CD4-positive, alpha-beta T cell (primary cell): ENCODE measurements around the gene SLC2A6. TPM values are rescaled to one million over a fixed set of nuclear protein-coding genes. Genes with fewer than 3 reads are reported as not detected.

ENCODE experiments used
- ATAC-seq: fragments of 200-7000 bp; cut with Tn5 transposase; one replicate; pipeline ENCODE4 v1.10.0; 2022; ENCODE audit warnings: mild to moderate bottlenecking; ENCODE audit not compliant: poor library complexity
- CTCF ChIA-PET: fragments of 350-600 bp; sonication (Branson Sonifier 250); formaldehyde crosslinking; loops from one replicate; lab custom pipeline; 2021; ENCODE audit warnings: antibody characterized with exemption, inconsistent platforms; lab: Charles Lee
- POLR2A ChIA-PET: fragments of 350-600 bp; sonication (Branson Sonifier 250); formaldehyde crosslinking; loops from one replicate; lab custom pipeline; 2021; ENCODE audit warnings: antibody characterized with exemption, inconsistent platforms; lab: Charles Lee
- DNase-seq, 14 experiments: peaks; one replicate each; pipeline ENCODE4 v3.0.0-alpha.2; 2013 to 2020; ENCODE audit warnings: mixed read lengths in 2 of 14
- H3K27ac ChIP-seq, 2 donors: one replicate each; pipeline versions ENCODE4 v1.5.1 to v1.7.0; 2013; ENCODE audit warnings: low read length in 2 of 2, low read depth in 1 of 2, mild to moderate bottlenecking in 1 of 2
- H3K27me3 ChIP-seq, 2 experiments: 1 replicate in 1 of 2; 2 replicates in 1 of 2; pipeline versions ENCODE4 v1.6.1 to v1.7.0; 2013; ENCODE audit warnings: low read length in 2 of 2, control low read depth in 1 of 2, mild to moderate bottlenecking in 1 of 2, moderate library complexity in 1 of 2; ENCODE audit not compliant: insufficient read depth in 2 of 2, control insufficient read depth in 1 of 2
- H3K36me3 ChIP-seq: one replicate; pipeline ENCODE4 v1.6.1; 2013; ENCODE audit warnings: low read length, control low read depth; ENCODE audit not compliant: insufficient read depth
- H3K4me1 ChIP-seq: one replicate; pipeline ENCODE4 v1.6.1; 2013; ENCODE audit warnings: low read length, control low read depth; ENCODE audit not compliant: insufficient read depth
- H3K4me3 ChIP-seq: one replicate; pipeline ENCODE4 v1.5.1; 2013; ENCODE audit warnings: mild to moderate bottlenecking, low read length, moderate library complexity
- H3K9me3 ChIP-seq, 2 experiments: 1 replicate in 1 of 2; 2 replicates in 1 of 2; pipeline versions ENCODE4 v1.6.1 to v1.7.0; 2013; ENCODE audit warnings: low read length in 2 of 2, mild to moderate bottlenecking in 2 of 2, control low read depth in 1 of 2, moderate library complexity in 1 of 2; ENCODE audit not compliant: control insufficient read depth in 1 of 2, insufficient read depth in 1 of 2
- H3K27ac Mint-ChIP-seq: one replicate; pipeline ENCODE4 v1.8.0; 2020; ENCODE audit warnings: mixed read lengths
- H3K27me3 Mint-ChIP-seq: one replicate; pipeline ENCODE4 v1.8.0; 2021; ENCODE audit warnings: mixed read lengths
- H3K36me3 Mint-ChIP-seq: one replicate; pipeline ENCODE4 v1.8.0; 2021; ENCODE audit warnings: low read depth, mixed read lengths
- H3K4me1 Mint-ChIP-seq: one replicate; pipeline ENCODE4 v1.8.0; 2021; ENCODE audit warnings: low read depth, mixed read lengths
- H3K4me3 Mint-ChIP-seq: one replicate; pipeline ENCODE4 v1.8.0; 2020; ENCODE audit warnings: mild to moderate bottlenecking, mixed read lengths
- H3K9me3 Mint-ChIP-seq: one replicate; pipeline ENCODE4 v1.8.0; 2020; ENCODE audit warnings: mixed read lengths
- intact Hi-C, 2 experiments: fragments of 100-400 bp; cut with DNase I in 1 of 2; cut with micrococcal nuclease in 1 of 2; formaldehyde crosslinking; loops; one replicate each; pipeline versions ENCODE4 v1.15.1 to v1.9.0; 2023 to 2025; cut with DNase I, micrococcal nuclease
- total RNA-seq, 174 experiments: library from RNA in 2 of 174; stranded (reverse) in 2 of 174; gene quantifications; one replicate each; pipeline ENCODE4 v1.2.3 and lab custom pipeline; 2021 to 2026
- TF ChIP-seq, protein P1 (sequence below): fragments of 200-600 bp; IDR thresholded peaks from one replicate; pipeline ENCODE4 v1.8.0; 2022; ENCODE audit warnings: antibody characterized with exemption, mild to moderate bottlenecking

SLC2A6 gene
- total RNA-seq, 2 experiments from 2014 or later = 1.8 to 3.2 TPM

DNA sequence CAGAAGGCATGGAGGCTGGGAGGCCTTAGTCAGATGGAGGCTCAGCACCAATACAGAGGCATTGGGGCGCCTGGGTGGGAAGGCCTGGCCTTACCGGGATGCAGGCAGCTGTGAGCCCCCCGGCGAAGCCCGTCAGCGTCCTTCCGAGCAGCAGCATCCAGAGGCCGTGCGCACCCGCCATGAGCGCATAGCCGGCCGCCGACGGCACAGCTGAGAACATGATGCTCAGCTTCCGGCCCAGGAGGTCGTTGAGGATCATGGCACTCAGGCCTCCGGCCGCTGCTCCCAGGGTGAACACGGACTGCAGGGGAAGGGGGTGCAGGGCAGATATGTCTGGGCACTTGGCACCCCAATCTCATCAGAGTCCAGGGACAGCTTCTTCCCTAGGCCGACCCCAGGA lies 2.0 kb downstream of the SLC2A6 start:
- Mint-ChIP-seq H3K4me1 (peaks cover 9% of the 10 kb centered on the region), H3K27me3 (no peaks in the 10 kb centered on the region), H3K9me3 (no peaks in the 10 kb centered on the region), H3K4me3 (no peak overlapping the region), H3K27ac (no peak overlapping the region), H3K36me3 (no peaks in the 10 kb centered on the region)
- CTCF ChIA-PET = no interaction called here
- ATAC-seq (no peak), DNase-seq (no peak)
- H3K27me3 ChIP-seq = no peaks in the 10 kb centered on the region
- TF ChIP-seq, protein P1, sequence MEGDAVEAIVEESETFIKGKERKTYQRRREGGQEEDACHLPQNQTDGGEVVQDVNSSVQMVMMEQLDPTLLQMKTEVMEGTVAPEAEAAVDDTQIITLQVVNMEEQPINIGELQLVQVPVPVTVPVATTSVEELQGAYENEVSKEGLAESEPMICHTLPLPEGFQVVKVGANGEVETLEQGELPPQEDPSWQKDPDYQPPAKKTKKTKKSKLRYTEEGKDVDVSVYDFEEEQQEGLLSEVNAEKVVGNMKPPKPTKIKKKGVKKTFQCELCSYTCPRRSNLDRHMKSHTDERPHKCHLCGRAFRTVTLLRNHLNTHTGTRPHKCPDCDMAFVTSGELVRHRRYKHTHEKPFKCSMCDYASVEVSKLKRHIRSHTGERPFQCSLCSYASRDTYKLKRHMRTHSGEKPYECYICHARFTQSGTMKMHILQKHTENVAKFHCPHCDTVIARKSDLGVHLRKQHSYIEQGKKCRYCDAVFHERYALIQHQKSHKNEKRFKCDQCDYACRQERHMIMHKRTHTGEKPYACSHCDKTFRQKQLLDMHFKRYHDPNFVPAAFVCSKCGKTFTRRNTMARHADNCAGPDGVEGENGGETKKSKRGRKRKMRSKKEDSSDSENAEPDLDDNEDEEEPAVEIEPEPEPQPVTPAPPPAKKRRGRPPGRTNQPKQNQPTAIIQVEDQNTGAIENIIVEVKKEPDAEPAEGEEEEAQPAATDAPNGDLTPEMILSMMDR = no peak
- H3K4me3 ChIP-seq = no peak overlapping the region
- no peaks in the 10 kb centered on the region for H3K9me3 ChIP-seq
- no peaks in the 10 kb centered on the region for H3K36me3 ChIP-seq
- H3K4me1 ChIP-seq = peaks cover 24% of the 10 kb centered on the region
- no peak overlapping the region for H3K27ac ChIP-seq
- intact Hi-C loops = loop anchor here in 1 of 2 experiments (1.0 to 5.0 kb wide), 3 partner anchors 17 to 450 kb away; partner anchors contain the start of gene SURF6
- POLR2A ChIA-PET = no interaction called here

DNA sequence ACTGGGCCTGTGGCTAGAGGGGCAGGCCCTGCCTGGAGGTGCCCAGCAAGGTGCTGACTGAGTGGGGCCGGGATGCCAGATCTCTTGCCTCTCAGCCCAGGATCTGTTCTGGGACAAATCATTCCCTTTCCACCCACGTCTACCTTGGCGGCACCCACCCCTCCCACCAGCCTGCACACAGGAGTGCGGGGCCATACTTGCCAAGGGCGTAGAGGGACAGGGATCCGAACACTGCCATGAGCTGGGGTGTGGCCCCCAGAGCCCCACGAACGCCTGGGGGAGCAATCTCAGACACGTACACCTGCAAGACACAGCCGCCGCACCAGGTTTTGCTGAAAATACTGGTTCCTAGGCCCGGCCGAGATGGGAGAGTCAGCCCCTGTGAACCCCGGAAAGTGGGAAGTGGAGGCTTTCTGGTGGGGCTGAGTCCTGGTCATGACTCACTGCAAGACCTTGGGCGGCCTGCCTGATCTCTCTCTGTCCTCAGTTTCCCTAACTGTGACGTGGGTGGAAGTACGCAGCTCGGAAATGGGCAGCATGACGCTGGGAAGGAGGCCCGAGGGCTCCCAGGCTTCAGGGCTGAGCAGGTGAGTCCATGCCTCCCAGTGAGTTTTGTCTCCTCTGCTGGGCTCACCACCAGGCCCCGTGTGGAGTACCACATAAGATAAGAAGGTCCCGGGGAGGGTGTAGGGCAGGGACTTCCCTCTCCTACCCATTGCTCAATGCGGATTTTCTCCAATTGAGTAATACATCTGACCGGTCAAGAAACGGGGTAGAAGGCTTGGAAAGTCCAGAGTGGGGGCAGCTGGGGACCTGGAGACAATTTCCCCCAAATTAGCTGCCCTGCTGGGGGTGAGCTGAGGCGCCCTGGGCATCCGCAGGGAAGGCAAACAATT lies 2.6 kb downstream of the SLC2A6 start:
- Histone ChIP-seq H3K27ac (no peak overlapping the region), H3K4me1 (peaks cover 24% of the 10 kb centered on the region), H3K36me3 (no peaks in the 10 kb centered on the region), H3K27me3 (no peaks in the 10 kb centered on the region), H3K9me3 (no peaks in the 10 kb centered on the region), H3K4me3 (no peak overlapping the region)
- DNase-seq (peak in 2 of 14 experiments; percentile 63 to 69), ATAC-seq (no peak)
- intact Hi-C loops = loop anchor here in 1 of 2 experiments (5.0 kb wide), 2 partner anchors 139 to 449 kb away; partner anchors contain the start of gene SURF6
- H3K36me3 Mint-ChIP-seq = no peaks in the 10 kb centered on the region
- TF ChIP-seq, protein P1 = no peak
- POLR2A ChIA-PET = no interaction called here
- H3K27me3 Mint-ChIP-seq = no peaks in the 10 kb centered on the region
- CTCF ChIA-PET = no interaction called here
- no peak overlapping the region for H3K4me3 Mint-ChIP-seq
- H3K27ac Mint-ChIP-seq = no peak overlapping the region
- peaks cover 9% of the 10 kb centered on the region for H3K4me1 Mint-ChIP-seq
- H3K9me3 Mint-ChIP-seq = no peaks in the 10 kb centered on the region

DNA sequence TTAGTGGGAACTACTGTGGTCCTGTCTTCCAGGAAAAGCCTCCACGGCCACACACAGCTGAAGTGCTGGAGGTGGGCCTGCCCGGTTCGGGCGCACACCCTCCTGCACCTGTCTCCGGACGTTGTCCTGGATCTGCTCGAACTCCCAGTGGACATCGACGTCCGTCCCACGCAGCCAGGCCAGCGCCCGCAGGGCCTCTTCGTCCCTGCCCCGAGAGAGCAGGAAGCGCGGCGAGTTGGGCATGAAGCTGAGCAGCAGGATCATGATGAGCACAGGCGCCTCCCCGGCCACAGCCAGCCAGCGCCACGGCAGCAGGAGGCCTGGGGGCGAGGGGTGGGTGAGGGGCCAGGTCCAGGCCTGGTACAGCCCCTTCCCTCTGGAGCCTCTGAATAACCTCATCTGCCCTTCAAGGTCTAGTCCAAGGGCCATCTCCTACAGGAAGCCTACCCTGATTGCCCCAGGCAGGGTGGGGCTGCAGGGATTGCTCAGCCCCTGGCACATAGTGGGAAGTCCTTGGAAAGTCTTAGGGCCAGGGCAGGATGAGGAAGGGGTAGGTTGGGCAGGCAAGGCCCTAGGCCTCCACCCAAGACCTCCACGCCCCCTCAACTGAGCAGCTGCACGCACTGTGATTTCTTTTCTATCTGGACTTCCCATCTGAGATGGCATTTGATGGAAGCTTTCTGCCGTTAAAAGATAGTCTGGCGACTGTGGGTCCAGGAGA lies 3.4 kb downstream of the SLC2A6 start:
- ChIA-PET POLR2A (no interaction called here), CTCF (no interaction called here)
- H3K27ac Mint-ChIP-seq = no peak overlapping the region
- no peak overlapping the region for H3K27ac ChIP-seq
- intact Hi-C loops = loop anchor here in 1 of 2 experiments (5.0 kb wide), 2 partner anchors 138 to 448 kb away; partner anchors contain the start of gene SURF6
- no peaks in the 10 kb centered on the region for H3K9me3 Mint-ChIP-seq
- H3K36me3 Mint-ChIP-seq = no peaks in the 10 kb centered on the region
- H3K36me3 ChIP-seq = no peaks in the 10 kb centered on the region
- H3K4me1 Mint-ChIP-seq = peaks cover 9% of the 10 kb centered on the region
- H3K27me3 Mint-ChIP-seq = no peaks in the 10 kb centered on the region
- H3K4me1 ChIP-seq = peaks cover 24% of the 10 kb centered on the region
- DNase-seq (no peak), ATAC-seq (no peak)
- H3K27me3 ChIP-seq = no peaks in the 10 kb centered on the region
- no peak overlapping the region for H3K4me3 ChIP-seq
- H3K4me3 Mint-ChIP-seq = no peak overlapping the region
- H3K9me3 ChIP-seq = no peaks in the 10 kb centered on the region
- TF ChIP-seq, protein P1 = no peak
